ENCODE measurements around the gene KIF20B. TPM values are rescaled to one million over a fixed set of nuclear protein-coding genes. Genes with fewer than 3 reads are reported as not detected.

The KIF20B gene
- total and polyA plus RNA-seq, 2 of the 13 experiments (the other 11 are each of a cell fraction or from before 2014, with no cell fraction given): 3.5 to 38.6 TPM

DNA sequence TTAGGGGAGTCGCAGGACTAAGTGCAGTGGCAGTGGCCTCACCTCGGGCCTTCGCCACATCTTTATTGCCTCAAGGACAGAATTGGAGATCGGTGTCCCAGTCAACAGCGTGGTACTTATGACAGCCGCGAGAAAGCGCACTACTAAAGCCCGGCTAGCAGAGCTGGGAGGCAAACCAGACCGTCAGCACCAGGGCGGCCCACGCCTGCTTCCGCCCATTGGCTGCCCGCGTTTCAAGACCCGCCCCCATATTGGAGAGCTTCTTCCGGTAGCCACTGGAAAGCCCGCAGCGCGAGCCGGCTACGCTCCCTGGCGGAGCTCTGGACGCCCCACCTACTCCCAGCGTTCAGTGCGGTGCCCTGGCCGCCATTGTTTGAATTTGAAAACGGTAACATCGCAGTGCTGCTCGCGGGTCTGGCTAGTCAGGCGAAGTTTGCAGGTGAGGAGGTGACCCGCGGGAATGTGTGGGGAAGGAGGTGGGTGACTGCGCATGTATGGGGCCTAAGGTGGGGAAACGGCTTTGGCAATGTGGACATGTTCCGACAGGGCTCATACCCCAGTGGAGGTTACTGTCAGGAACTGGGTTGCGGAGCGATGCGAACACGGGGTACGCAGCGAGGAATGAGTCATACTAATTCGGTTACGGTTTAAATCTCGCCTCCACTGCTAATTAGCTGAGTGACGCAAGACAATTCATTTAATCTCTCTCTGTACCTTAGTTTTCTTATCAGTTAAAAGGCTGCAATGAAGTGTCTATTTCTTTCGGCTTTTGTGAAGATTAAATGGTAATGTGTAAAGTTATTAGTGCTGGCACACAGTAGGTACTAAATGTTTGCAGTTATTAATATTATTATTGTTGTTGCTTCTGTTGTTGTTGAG is at the start of gene KIF20B (continued):
- TF ChIP-seq ZBTB7B (CRISPR knock-in tag; IDR thresholded peaks at IDR 0.05) (no peak), MLLT10 (CRISPR knock-in tag; IDR thresholded peaks at IDR 0.05) (no peak), PTBP1 (IDR thresholded peaks at IDR 0.05; ENCODE audit: low read depth, low read length, poor library complexity, severe bottlenecking) (no peak), TCF7L2 (IDR thresholded peaks at IDR 0.05; ENCODE audit: low read depth, low read length) (no peak), PHB2 (IDR thresholded peaks at IDR 0.05; ENCODE audit: partially characterized antibody) (no peak), ZNF788 (CRISPR knock-in tag; IDR thresholded peaks at IDR 0.05; ENCODE audit: borderline replicate concordance) (peak; percentile 49; the same call in 1 of the 2 replicates), ZNF124 (CRISPR knock-in tag; IDR thresholded peaks at IDR 0.05) (no peak), E2F2 (CRISPR knock-in tag; IDR thresholded peaks at IDR 0.05; ENCODE audit: borderline replicate concordance) (peak; percentile 73; the same call in 1 of the 2 replicates), ETV5 (CRISPR knock-in tag; IDR thresholded peaks at IDR 0.05; ENCODE audit: borderline replicate concordance) (peak; percentile 53; the same call in 1 of the 2 replicates), EEA1 (CRISPR knock-in tag; IDR thresholded peaks at IDR 0.05; ENCODE audit: borderline replicate concordance) (no peak), HMGA1 (CRISPR knock-in tag; conservative IDR thresholded peaks at IDR 0.05) (no peak), ZNF784 (CRISPR knock-in tag; IDR thresholded peaks at IDR 0.05; ENCODE audit: borderline replicate concordance) (0 out of 2 replicates have a peak, but pooled peaks have one; percentile 45), STAG1 (CRISPR knock-in tag; IDR thresholded peaks at IDR 0.05) (peak; percentile 64), GTF2F1 (IDR thresholded peaks at IDR 0.05; ENCODE audit: low read length) (no peak), CENPBD1 (CRISPR knock-in tag; IDR thresholded peaks at IDR 0.05; ENCODE audit: borderline replicate concordance, low read depth) (no peak), NFATC3 (CRISPR knock-in tag; IDR thresholded peaks at IDR 0.05) (no peak), NFYC (CRISPR knock-in tag; IDR thresholded peaks at IDR 0.05) (peak; percentile 85), KLF11 (CRISPR knock-in tag; IDR thresholded peaks at IDR 0.05) (0 out of 2 replicates have a peak, but pooled peaks have one; percentile 24), GPBP1L1 (CRISPR knock-in tag; IDR thresholded peaks at IDR 0.05) (no peak), TAF1 (CRISPR knock-in tag; IDR thresholded peaks at IDR 0.05) (peak; percentile 92), PREB (CRISPR knock-in tag; IDR thresholded peaks at IDR 0.05) (no peak), MED13 (CRISPR knock-in tag; IDR thresholded peaks at IDR 0.05) (0 out of 2 replicates have a peak, but pooled peaks have one; percentile 20), ZNF350 (CRISPR knock-in tag; IDR thresholded peaks at IDR 0.05; ENCODE audit: borderline replicate concordance, low read depth) (peak; percentile 84; the same call in 1 of the 2 replicates)
